ENCODE results near the gene ZC3H11A.

The ZC3H11A gene

GRCh38 chr1:203772836-203773235 lies 22.6 kb upstream of the ZC3H11A start:
- TF ChIP-seq, protein P1, sequence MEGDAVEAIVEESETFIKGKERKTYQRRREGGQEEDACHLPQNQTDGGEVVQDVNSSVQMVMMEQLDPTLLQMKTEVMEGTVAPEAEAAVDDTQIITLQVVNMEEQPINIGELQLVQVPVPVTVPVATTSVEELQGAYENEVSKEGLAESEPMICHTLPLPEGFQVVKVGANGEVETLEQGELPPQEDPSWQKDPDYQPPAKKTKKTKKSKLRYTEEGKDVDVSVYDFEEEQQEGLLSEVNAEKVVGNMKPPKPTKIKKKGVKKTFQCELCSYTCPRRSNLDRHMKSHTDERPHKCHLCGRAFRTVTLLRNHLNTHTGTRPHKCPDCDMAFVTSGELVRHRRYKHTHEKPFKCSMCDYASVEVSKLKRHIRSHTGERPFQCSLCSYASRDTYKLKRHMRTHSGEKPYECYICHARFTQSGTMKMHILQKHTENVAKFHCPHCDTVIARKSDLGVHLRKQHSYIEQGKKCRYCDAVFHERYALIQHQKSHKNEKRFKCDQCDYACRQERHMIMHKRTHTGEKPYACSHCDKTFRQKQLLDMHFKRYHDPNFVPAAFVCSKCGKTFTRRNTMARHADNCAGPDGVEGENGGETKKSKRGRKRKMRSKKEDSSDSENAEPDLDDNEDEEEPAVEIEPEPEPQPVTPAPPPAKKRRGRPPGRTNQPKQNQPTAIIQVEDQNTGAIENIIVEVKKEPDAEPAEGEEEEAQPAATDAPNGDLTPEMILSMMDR (conservative IDR thresholded peaks at IDR 0.05; ENCODE audit: low read depth, low read length), result no peak
- DNase-seq (ENCODE audit: low read depth), result no peak
- H3K4me3 ChIP-seq (ENCODE audit: low read length), result no peak overlapping the region

GRCh38 chr1:203776636-203777035 lies 18.8 kb upstream of the ZC3H11A start:
- no peak for DNase-seq (ENCODE audit: low read depth)
- no peak overlapping the region for H3K4me3 ChIP-seq (ENCODE audit: low read length)
- TF ChIP-seq, protein P1 (conservative IDR thresholded peaks at IDR 0.05; ENCODE audit: low read depth, low read length), result no peak

DNA sequence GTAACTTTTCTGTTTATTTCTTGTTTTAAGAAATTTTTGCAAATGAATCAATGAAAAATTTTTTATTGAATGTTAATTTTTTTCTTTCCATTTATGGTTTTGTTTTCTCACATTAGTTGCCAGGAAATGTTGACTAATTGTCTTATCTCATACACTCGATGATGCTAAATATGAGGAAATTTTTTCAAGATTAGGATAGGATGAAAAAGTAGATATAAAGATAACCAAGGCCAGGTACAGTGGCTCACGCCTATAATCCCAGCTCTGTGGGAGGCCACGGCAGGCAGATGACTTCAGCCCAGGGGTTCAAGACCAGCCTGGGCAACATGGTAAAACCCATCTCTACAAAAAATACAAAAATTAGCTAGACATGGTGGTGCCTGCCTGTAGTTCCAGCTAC lies 17.8 kb upstream of the ZC3H11A start:
- no peak overlapping the region for H3K4me3 ChIP-seq (ENCODE audit: low read length)
- TF ChIP-seq, protein P1 (conservative IDR thresholded peaks at IDR 0.05; ENCODE audit: low read depth, low read length), result no peak
- no peak for DNase-seq (ENCODE audit: low read depth)

GRCh38 chr1:203778146-203778545 lies 17.3 kb upstream of the ZC3H11A start:
- TF ChIP-seq, protein P1 (conservative IDR thresholded peaks at IDR 0.05; ENCODE audit: low read depth, low read length), result no peak
- DNase-seq (ENCODE audit: low read depth), result no peak
- H3K4me3 ChIP-seq (ENCODE audit: low read length), result no peak overlapping the region

- no peak for DNase-seq (ENCODE audit: low read depth)
- no peak overlapping the region for H3K4me3 ChIP-seq (ENCODE audit: low read length)
- TF ChIP-seq, protein P1 (conservative IDR thresholded peaks at IDR 0.05; ENCODE audit: low read depth, low read length), result no peak
Measured at GRCh38 chr1:203778789-203779188, 16.6 kb upstream of the ZC3H11A start.

DNA sequence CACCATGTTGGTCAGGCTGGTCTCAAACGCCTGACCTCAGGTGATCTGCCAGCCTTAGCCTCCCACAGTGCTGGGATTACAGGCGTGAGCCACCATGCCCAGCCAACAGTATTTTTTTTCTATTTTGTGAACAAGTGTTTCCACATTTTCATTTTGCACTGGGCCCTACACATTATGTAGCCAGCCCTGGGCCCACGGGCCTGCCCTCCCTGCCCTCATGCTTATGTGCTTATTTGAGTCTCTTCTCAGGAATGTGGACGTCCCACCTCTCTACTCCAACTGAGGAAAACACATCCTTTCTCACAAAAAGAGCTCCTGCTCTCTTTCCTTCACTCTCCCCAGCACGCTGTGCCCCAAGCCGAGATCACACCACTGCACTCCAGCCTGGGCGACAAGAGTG lies 13.5 kb upstream of the ZC3H11A start:
- DNase-seq (ENCODE audit: low read depth), result no peak
- TF ChIP-seq, protein P1 (conservative IDR thresholded peaks at IDR 0.05; ENCODE audit: low read depth, low read length), result no peak
- no peak overlapping the region for H3K4me3 ChIP-seq (ENCODE audit: low read length)

DNA sequence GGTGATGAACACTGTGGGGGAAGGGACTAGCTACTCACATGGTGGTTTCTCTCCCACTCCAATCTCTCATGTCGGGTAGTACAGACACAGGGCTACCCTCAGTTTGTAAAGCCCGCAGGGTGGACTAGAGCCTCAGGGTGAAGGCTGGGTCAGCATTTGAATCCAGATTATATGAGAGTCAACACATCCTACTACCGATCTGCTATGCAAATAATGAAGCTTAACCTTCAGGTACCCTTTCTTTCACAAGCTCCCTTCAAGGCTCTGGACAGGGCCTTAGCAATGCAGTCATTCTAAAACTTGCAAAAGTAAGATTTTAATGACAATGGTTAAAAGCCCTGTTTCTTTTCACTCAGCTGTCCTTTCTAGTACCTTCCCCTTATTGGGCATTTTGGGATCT lies 5.5 kb upstream of the ZC3H11A start:
- TF ChIP-seq, protein P1 (conservative IDR thresholded peaks at IDR 0.05; ENCODE audit: low read depth, low read length), result no peak
- DNase-seq (ENCODE audit: low read depth), result no peak

More for the DNA sequence above, 5.5 kb upstream of the ZC3H11A start:
- H3K4me3 ChIP-seq (ENCODE audit: low read length), result no peak overlapping the region

Measured in retinal pigment epithelial cell (primary cell).